Osteoblast (primary cell): Measurements from ENCODE around the gene ARHGAP15. TPM values are rescaled to one million over a fixed set of nuclear protein-coding genes. Genes with fewer than 3 reads are reported as not detected.

ENCODE experiments used
- DNase-seq: peaks from one replicate; pipeline ENCODE4 v3.0.0; 2011; ENCODE audit warnings: low spot score, mixed read lengths; ENCODE audit not compliant: insufficient read length; ENCODE audit errors: missing footprints
- H2AFZ ChIP-seq: 2 replicates; pipeline ENCODE4 v1.6.0; 2011; ENCODE audit warnings: mild to moderate bottlenecking, low read length
- H3K27ac ChIP-seq: 2 replicates; pipeline ENCODE4 v1.5.1; 2011; ENCODE audit warnings: mild to moderate bottlenecking, low read depth, low read length, moderate library complexity
- H3K27me3 ChIP-seq: 2 replicates; pipeline ENCODE4 v1.6.0; 2012; ENCODE audit warnings: mild to moderate bottlenecking, control low read depth, inconsistent platforms, low read length, moderate library complexity; ENCODE audit not compliant: insufficient read depth
- H3K36me3 ChIP-seq: 2 replicates; pipeline ENCODE4 v1.5.1; 2011; ENCODE audit warnings: mild to moderate bottlenecking, low read length, control low read depth, moderate library complexity; ENCODE audit not compliant: insufficient read depth
- H3K4me1 ChIP-seq: 2 replicates; pipeline ENCODE4 v1.5.1; 2011; ENCODE audit warnings: mild to moderate bottlenecking, low read length, control low read depth, moderate library complexity; ENCODE audit not compliant: insufficient read depth
- H3K4me2 ChIP-seq: 2 replicates; pipeline ENCODE4 v1.6.0; 2011; ENCODE audit warnings: mild to moderate bottlenecking, low read length; ENCODE audit not compliant: insufficient read depth
- H3K4me3 ChIP-seq: fragments of 200-600 bp; sonication (generic); 3 replicates; pipeline ENCODE4 v1.5.1; 2012; ENCODE audit warnings: mild to moderate bottlenecking, low read length, inconsistent platforms; ENCODE audit not compliant: insufficient read depth
- H3K79me2 ChIP-seq: 2 replicates; pipeline ENCODE4 v1.6.0; 2012; ENCODE audit warnings: mild to moderate bottlenecking, low read length, control low read depth, inconsistent platforms; ENCODE audit not compliant: insufficient read depth
- H3K9me3 ChIP-seq: 2 replicates; pipeline ENCODE4 v1.5.1; 2011; ENCODE audit warnings: low read depth, low read length, control low read depth
- H4K20me1 ChIP-seq: 2 replicates; pipeline ENCODE4 v1.6.0; 2012; ENCODE audit warnings: mild to moderate bottlenecking, low read length, control low read depth; ENCODE audit not compliant: insufficient read depth
- CTCF ChIP-seq: IDR thresholded peaks from 2 replicates; pipeline ENCODE4 v1.5.1; 2011; ENCODE audit warnings: mild to moderate bottlenecking, low read depth, low read length, moderate library complexity; ENCODE audit errors: extremely low read depth
- total RNA-seq: library from RNA; depleted of rRNA; stranded (reverse); fragments of >200 nt; gene quantifications from 2 replicates; pipeline ENCODE4 v1.2.3, GENCODE V29; 2012

The ARHGAP15 gene
- total RNA-seq, 1 donor, result 2.2 TPM

- Histone ChIP-seq H2AFZ (no peak overlapping the region), H3K36me3 (no peaks in the 10 kb centered on the region), H3K27me3 (no peaks in the 10 kb centered on the region), H3K4me3 (no peak overlapping the region), H3K27ac (no peak overlapping the region), H3K9me3 (no peaks in the 10 kb centered on the region), H3K4me2 (no peak overlapping the region), H3K79me2 (no peaks in the 10 kb centered on the region), H4K20me1 (no peaks in the 10 kb centered on the region), H3K4me1 (no peaks in the 10 kb centered on the region)
- no peak for DNase-seq
- TF ChIP-seq CTCF, result no peak
Measured at GRCh38 chr2:143333168-143333791, 204.1 kb downstream of the ARHGAP15 start.

- DNase-seq, result no peak
- H3K79me2 ChIP-seq, result no peaks in the 10 kb centered on the region
Measured at GRCh38 chr2:143333847-143334246, 204.6 kb downstream of the ARHGAP15 start.

GRCh38 chr2:143334837-143335236, 205.6 kb downstream of the ARHGAP15 start:
- DNase-seq, result no peak
- Histone ChIP-seq H2AFZ (no peak overlapping the region), H4K20me1 (no peaks in the 10 kb centered on the region), H3K4me2 (no peak overlapping the region), H3K79me2 (no peaks in the 10 kb centered on the region), H3K27ac (no peak overlapping the region), H3K27me3 (no peaks in the 10 kb centered on the region), H3K9me3 (no peaks in the 10 kb centered on the region), H3K36me3 (no peaks in the 10 kb centered on the region), H3K4me3 (no peak overlapping the region), H3K4me1 (no peaks in the 10 kb centered on the region)
- TF ChIP-seq CTCF, result no peak

More at GRCh38 chr2:143333847-143334246, 204.6 kb downstream of the ARHGAP15 start:
- TF ChIP-seq CTCF, result no peak
- H3K27ac ChIP-seq, result no peak overlapping the region
- no peaks in the 10 kb centered on the region for H4K20me1 ChIP-seq
- no peaks in the 10 kb centered on the region for H3K4me1 ChIP-seq
- no peak overlapping the region for H3K4me2 ChIP-seq
- no peaks in the 10 kb centered on the region for H3K9me3 ChIP-seq
- H3K36me3 ChIP-seq, result no peaks in the 10 kb centered on the region
- H2AFZ ChIP-seq, result no peak overlapping the region
- no peak overlapping the region for H3K4me3 ChIP-seq
- no peaks in the 10 kb centered on the region for H3K27me3 ChIP-seq

- Histone ChIP-seq H3K36me3 (no peaks in the 10 kb centered on the region), H2AFZ (no peak overlapping the region), H4K20me1 (no peaks in the 10 kb centered on the region), H3K9me3 (no peaks in the 10 kb centered on the region), H3K4me2 (no peak overlapping the region), H3K79me2 (no peaks in the 10 kb centered on the region), H3K4me3 (no peak overlapping the region), H3K4me1 (no peaks in the 10 kb centered on the region), H3K27me3 (no peaks in the 10 kb centered on the region), H3K27ac (no peak overlapping the region)
- DNase-seq, result no peak
- TF ChIP-seq CTCF, result no peak
Measured at GRCh38 chr2:143336719-143337210, 207.5 kb downstream of the ARHGAP15 start.
